Peyer's patch (tissue), 4 donors: Measurements from ENCODE around the gene TRIM17. TPM values are rescaled to one million over a fixed set of nuclear protein-coding genes. Genes with fewer than 3 reads are reported as not detected.

ENCODE experiments used
- DNase-seq, 3 donors: peaks; one replicate each; pipeline ENCODE4 v3.0.0-alpha.2; 2017 to 2019
- H3K27ac ChIP-seq, 4 donors: fragments of 200-600 bp; sonication (generic); one replicate each; pipeline ENCODE4 v1.5.1; 2016 to 2019
- H3K27me3 ChIP-seq, 2 donors: fragments of 200-600 bp; sonication (generic); one replicate each; pipeline ENCODE4 v1.5.1; 2019
- H3K36me3 ChIP-seq, 3 donors: fragments of 200-600 bp; sonication (generic); one replicate each; pipeline ENCODE4 v1.5.1; 2016 to 2019
- H3K4me1 ChIP-seq, 4 donors: fragments of 200-600 bp; sonication (generic); one replicate each; pipeline ENCODE4 v1.5.1; 2016 to 2019
- H3K4me3 ChIP-seq, 4 donors: fragments of 200-600 bp; sonication (generic); 1 replicate in 3 of 4; 2 replicates in 1 of 4; pipeline ENCODE4 v1.5.1; 2016 to 2019; ENCODE audit warnings: mild to moderate bottlenecking in 1 of 4
- H3K9me3 ChIP-seq, 4 donors: fragments of 200-600 bp; sonication (generic); one replicate each; pipeline ENCODE4 v1.5.1; 2016 to 2019; ENCODE audit warnings: mild to moderate bottlenecking in 1 of 4
- CTCF ChIP-seq, 6 experiments: fragments of 450-650 bp in 4 of 6; fragments of 200-600 bp in 2 of 6; sonication (generic) in 1 of 6; IDR thresholded peaks; one replicate each; pipeline ENCODE4 v1.5.1; 2017 to 2019; ENCODE audit warnings: antibody characterized with exemption in 6 of 6, mild to moderate bottlenecking in 3 of 6, moderate library complexity in 1 of 6
- POLR2A ChIP-seq, 2 donors: fragments of 450-650 bp; IDR thresholded peaks; one replicate each; pipeline ENCODE4 v1.5.1; 2017; ENCODE audit warnings: antibody characterized with exemption in 2 of 2, mild to moderate bottlenecking in 2 of 2, moderate library complexity in 2 of 2
- small RNA-seq, 2 donors: library from RNA; depleted of rRNA; stranded (forward); fragments of <200 nt; gene quantifications; one replicate each; pipeline ENCODE3, GENCODE V24; 2016
- total RNA-seq, 4 donors: library from RNA; depleted of rRNA; stranded (reverse); fragments of >200 nt; gene quantifications; one replicate each; pipeline ENCODE4 v1.1.0, GENCODE V29; 2016

The TRIM17 gene
- total RNA-seq, 4 donors from 2014 or later = 2.5 to 2.7 TPM; not detected in 2

- no peaks in the 10 kb centered on the region for H3K27me3 ChIP-seq
- TF ChIP-seq POLR2A (IDR thresholded peaks at IDR 0.05) = no peak
- no peak for TF ChIP-seq CTCF (IDR thresholded peaks at IDR 0.05)
- H3K4me3 ChIP-seq = no peak overlapping the region
- DNase-seq = no peak
- H3K4me1 ChIP-seq = no peaks in the 10 kb centered on the region
- no peaks in the 10 kb centered on the region for H3K36me3 ChIP-seq
- H3K9me3 ChIP-seq = no peaks in the 10 kb centered on the region
- no peak overlapping the region for H3K27ac ChIP-seq
Observed at GRCh38 chr1:228358039-228358763, 58.5 kb downstream of the TRIM17 start.

Small RNA genes lying within 50 kb of the gene (small RNA-seq; reads per million reads assigned to genes)
- gene MIR4666A = 0 reads per million in 2 donors

Other genes starting within 250 kb of the TRIM17 start
- gene OBSCN, start 208.8 kb downstream of the TRIM17 start, total RNA-seq = 100 to 1,000 TPM in 1 of 4 donors, 10 to 100 TPM in 2, 1 to 10 TPM in 1; 5.8 to 136 (median 34.4) TPM
- 10 to 100 TPM; 29.6 to 62.6 (median 32.1) TPM for gene TRIM11, start 10.0 kb downstream of the TRIM17 start, total RNA-seq
- gene RNF187, start 70.5 kb upstream of the TRIM17 start, total RNA-seq = 10 to 100 TPM; 28.9 to 38.9 (median 37.3) TPM